ENCODE measurements around the gene FOS. TPM values are rescaled to one million over a fixed set of nuclear protein-coding genes. Genes with fewer than 3 reads are reported as not detected.

Gene FOS
- total and polyA plus RNA-seq, 2 donors (not counting 1 experiment from before 2014, with no cell fraction given): 103 to 4,077 TPM

DNA sequence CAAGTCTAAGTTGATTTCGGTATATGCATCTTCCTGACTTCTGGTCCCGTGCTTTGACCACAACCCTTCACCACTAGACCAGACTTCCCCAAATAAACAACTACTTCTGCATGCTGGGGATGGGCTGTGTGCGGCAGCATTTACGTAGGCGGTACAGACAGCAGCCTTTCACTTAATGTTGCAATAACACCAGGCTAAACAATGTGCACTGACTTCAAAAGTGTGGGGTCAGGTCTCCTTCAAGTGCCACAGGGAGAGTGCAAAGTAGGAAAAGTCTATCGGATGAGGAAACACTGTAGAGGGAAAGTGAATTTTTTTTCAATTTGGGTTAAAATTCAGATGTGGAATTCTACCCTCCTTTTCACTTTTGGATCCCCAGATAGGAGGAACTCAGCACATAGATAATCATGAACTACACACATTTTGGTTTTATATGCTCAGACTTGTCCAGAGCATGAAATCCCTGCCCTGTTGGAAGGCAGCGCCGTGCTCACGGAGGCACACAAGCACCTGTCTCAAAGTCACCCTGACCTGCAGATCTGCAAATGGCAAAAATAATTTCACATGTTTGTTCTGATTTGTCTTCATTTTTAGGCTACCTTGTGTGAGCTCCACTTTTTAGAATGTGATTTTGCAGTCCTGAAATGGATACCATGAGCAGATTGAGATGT lies 3.6 kb upstream of the FOS start:
- Histone ChIP-seq H4K20me1 (ENCODE audit: control insufficient read depth, insufficient read depth, low read length, poor library complexity, severe bottlenecking) (peaks cover 14% of the 10 kb centered on the region), H3K4me1 (ENCODE audit: control insufficient read depth in 2 of 2, insufficient read depth in 2 of 2, low read length in 2 of 2) (peaks cover 52 to 62% of the 10 kb centered on the region in 2 donors), H3K79me2 (ENCODE audit: control insufficient read depth, insufficient read depth, low read length) (peaks cover 4% of the 10 kb centered on the region), H3K9ac (ENCODE audit: low read length) (peak overlapping the region; percentile 28), H3K9me3 (ENCODE audit: control extremely low read depth in 1 of 3, control insufficient read depth in 2 of 3, insufficient read depth in 1 of 3, low read length in 2 of 3) (peaks cover 0 to 12% (median 0%) of the 10 kb centered on the region in 3 donors), H3K4me3 (ENCODE audit: control extremely low read depth in 1 of 5, extremely low read depth in 1 of 5, insufficient read depth in 1 of 5, low read depth in 2 of 5, low read length in 4 of 5) (peak overlapping the region in 1 of 5 experiments; percentile 4), H2AFZ (ENCODE audit: insufficient read depth, low read depth, low read length, poor library complexity, severe bottlenecking) (no peak overlapping the region), H3K4me2 (replicated peaks; ENCODE audit: low read depth, low read length, poor library complexity, severe bottlenecking) (peak overlapping the region; percentile 55), H3K36me3 (replicated peaks in 1 of 2; ENCODE audit: control extremely low read depth in 1 of 2, control insufficient read depth in 1 of 2, extremely low read depth in 1 of 2, insufficient read depth in 2 of 2, low read length in 1 of 2) (no peaks in the 10 kb centered on the region), H3K27ac (ENCODE audit: low read length in 2 of 2) (peak overlapping the region; percentile 64 to 71), H3K27me3 (replicated peaks in 1 of 4; ENCODE audit: control extremely low read depth in 1 of 4, control insufficient read depth in 3 of 4, insufficient read depth in 4 of 4, low read length in 3 of 4) (peaks cover 0 to 36% (median 19%) of the 10 kb centered on the region in 4 experiments)
- Mint-ChIP-seq H3K4me3 (peak overlapping the region; percentile 85), H3K27me3 (peaks cover 27% of the 10 kb centered on the region), H3K4me1 (peaks cover 56% of the 10 kb centered on the region), H3K9me3 (ENCODE audit: insufficient read depth) (no peaks in the 10 kb centered on the region), H3K27ac (peak overlapping the region; percentile 95)
- intact Hi-C loops (cut with micrococcal nuclease): loop anchor here (1.0 kb wide), 3 partner anchors 16 to 86 kb away; no protein-coding TSS in a partner anchor
- peak; percentile 41 for ATAC-seq (ENCODE audit: low read depth)
- TF ChIP-seq, protein P1, sequence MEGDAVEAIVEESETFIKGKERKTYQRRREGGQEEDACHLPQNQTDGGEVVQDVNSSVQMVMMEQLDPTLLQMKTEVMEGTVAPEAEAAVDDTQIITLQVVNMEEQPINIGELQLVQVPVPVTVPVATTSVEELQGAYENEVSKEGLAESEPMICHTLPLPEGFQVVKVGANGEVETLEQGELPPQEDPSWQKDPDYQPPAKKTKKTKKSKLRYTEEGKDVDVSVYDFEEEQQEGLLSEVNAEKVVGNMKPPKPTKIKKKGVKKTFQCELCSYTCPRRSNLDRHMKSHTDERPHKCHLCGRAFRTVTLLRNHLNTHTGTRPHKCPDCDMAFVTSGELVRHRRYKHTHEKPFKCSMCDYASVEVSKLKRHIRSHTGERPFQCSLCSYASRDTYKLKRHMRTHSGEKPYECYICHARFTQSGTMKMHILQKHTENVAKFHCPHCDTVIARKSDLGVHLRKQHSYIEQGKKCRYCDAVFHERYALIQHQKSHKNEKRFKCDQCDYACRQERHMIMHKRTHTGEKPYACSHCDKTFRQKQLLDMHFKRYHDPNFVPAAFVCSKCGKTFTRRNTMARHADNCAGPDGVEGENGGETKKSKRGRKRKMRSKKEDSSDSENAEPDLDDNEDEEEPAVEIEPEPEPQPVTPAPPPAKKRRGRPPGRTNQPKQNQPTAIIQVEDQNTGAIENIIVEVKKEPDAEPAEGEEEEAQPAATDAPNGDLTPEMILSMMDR (IDR thresholded peaks at IDR 0.05): no peak
- TF ChIP-seq EZH2 (IDR thresholded peaks at IDR 0.05; ENCODE audit: borderline replicate concordance, insufficient read depth, low read depth, low read length, poor library complexity, severe bottlenecking): no peak
- ChIA-PET POLR2A (interaction anchor here (2.3 kb wide), 1 partner anchor 16 kb away, joined by 12 read pairs; no protein-coding TSS in a partner anchor), CTCF (interaction anchor here (0.6 to 2.8 kb wide), 5 partner anchors 16 to 57 kb away, joined by 3 to 11 read pairs (median 6); no protein-coding TSS in a partner anchor)
- WGBS (ENCODE audit: insufficient coverage): 50% methylated on average over 6 of the region's 9 CpGs
- peak; percentile 96 for DNase-seq

DNA sequence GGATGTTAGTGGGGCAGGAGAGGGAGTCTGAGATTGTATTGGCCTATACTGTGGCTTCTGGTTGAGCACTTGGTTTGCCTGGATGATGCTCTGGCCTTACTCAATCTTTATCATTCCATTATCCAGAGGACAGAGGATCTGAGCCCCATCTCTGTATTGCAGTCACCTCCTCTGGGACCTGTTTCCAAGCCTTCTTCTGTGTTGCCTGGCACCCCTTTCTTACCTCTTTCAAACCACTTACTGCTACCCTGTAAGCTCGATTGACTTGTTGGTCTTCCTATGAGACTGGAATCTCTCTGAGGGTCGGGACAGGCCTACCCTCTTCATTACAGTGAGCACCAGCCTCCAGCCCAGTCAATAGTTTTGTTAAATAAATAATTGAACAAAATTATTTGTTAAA lies 3.0 kb upstream of the FOS start:
- peak overlapping the region in 1 of 5 experiments; percentile 4 for H3K4me3 ChIP-seq (ENCODE audit: control extremely low read depth in 1 of 5, extremely low read depth in 1 of 5, insufficient read depth in 1 of 5, low read depth in 2 of 5, low read length in 4 of 5)
- peaks cover 0 to 42% (median 24%) of the 10 kb centered on the region in 4 experiments for H3K27me3 ChIP-seq (replicated peaks in 1 of 4; ENCODE audit: control extremely low read depth in 1 of 4, control insufficient read depth in 3 of 4, insufficient read depth in 4 of 4, low read length in 3 of 4)
- TF ChIP-seq, protein P1 (IDR thresholded peaks at IDR 0.05): no peak
- no peak for TF ChIP-seq EZH2 (IDR thresholded peaks at IDR 0.05; ENCODE audit: borderline replicate concordance, insufficient read depth, low read depth, low read length, poor library complexity, severe bottlenecking)
- POLR2A ChIA-PET: interaction anchor here (1.3 to 1.9 kb wide), 2 partner anchors 16 to 19 kb away, joined by 3 to 5 read pairs; no protein-coding TSS in a partner anchor
- H3K4me1 ChIP-seq (ENCODE audit: control insufficient read depth in 2 of 2, insufficient read depth in 2 of 2, low read length in 2 of 2): peaks cover 58 to 63% of the 10 kb centered on the region in 2 donors
- Mint-ChIP-seq H3K4me3 (peak overlapping the region; percentile 85), H3K4me1 (peaks cover 61% of the 10 kb centered on the region), H3K27me3 (peaks cover 30% of the 10 kb centered on the region), H3K27ac (peak overlapping the region; percentile 95), H3K9me3 (ENCODE audit: insufficient read depth) (no peaks in the 10 kb centered on the region)
- no peaks in the 10 kb centered on the region for H3K36me3 ChIP-seq (replicated peaks in 1 of 2; ENCODE audit: control extremely low read depth in 1 of 2, control insufficient read depth in 1 of 2, extremely low read depth in 1 of 2, insufficient read depth in 2 of 2, low read length in 1 of 2)
- H3K9ac ChIP-seq (ENCODE audit: low read length): peak overlapping the region; percentile 28
- no CpG with 5 or more reads among the region's 2 CpGs for WGBS (ENCODE audit: insufficient coverage)
- H3K9me3 ChIP-seq (ENCODE audit: control extremely low read depth in 1 of 3, control insufficient read depth in 2 of 3, insufficient read depth in 1 of 3, low read length in 2 of 3): peaks cover 0 to 13% (median 0%) of the 10 kb centered on the region in 3 donors
- peak overlapping the region; percentile 55 for H3K4me2 ChIP-seq (replicated peaks; ENCODE audit: low read depth, low read length, poor library complexity, severe bottlenecking)
- peaks cover 19% of the 10 kb centered on the region for H4K20me1 ChIP-seq (ENCODE audit: control insufficient read depth, insufficient read depth, low read length, poor library complexity, severe bottlenecking)
- H3K79me2 ChIP-seq (ENCODE audit: control insufficient read depth, insufficient read depth, low read length): peaks cover 4% of the 10 kb centered on the region
- CTCF ChIA-PET: interaction anchor here (1.0 to 2.8 kb wide), 3 partner anchors 20 to 264 kb away, joined by 3 to 11 read pairs (median 4); no protein-coding TSS in a partner anchor
- DNase-seq (no peak), ATAC-seq (ENCODE audit: low read depth) (no peak)
- intact Hi-C loops (cut with micrococcal nuclease): no loop called here
- H2AFZ ChIP-seq (ENCODE audit: insufficient read depth, low read depth, low read length, poor library complexity, severe bottlenecking): no peak overlapping the region
- H3K27ac ChIP-seq (ENCODE audit: low read length in 2 of 2): peak overlapping the region in 1 of 2 donors; percentile 71
